Measurements from ENCODE around the gene NDUFAF2. TPM values are rescaled to one million over a fixed set of nuclear protein-coding genes. Genes with fewer than 3 reads are reported as not detected.
"Not testable (repeated sequence)": the region's sequence is repeated elsewhere in the genome, so short reads cannot be mapped to it uniquely, and the experiment has no call there.

NDUFAF2 gene
- total and polyA plus RNA-seq, 2 of the 8 experiments (the other 6 are each of a cell fraction or from before 2014, with no cell fraction given) = 10.7 to 46.5 TPM

DNA sequence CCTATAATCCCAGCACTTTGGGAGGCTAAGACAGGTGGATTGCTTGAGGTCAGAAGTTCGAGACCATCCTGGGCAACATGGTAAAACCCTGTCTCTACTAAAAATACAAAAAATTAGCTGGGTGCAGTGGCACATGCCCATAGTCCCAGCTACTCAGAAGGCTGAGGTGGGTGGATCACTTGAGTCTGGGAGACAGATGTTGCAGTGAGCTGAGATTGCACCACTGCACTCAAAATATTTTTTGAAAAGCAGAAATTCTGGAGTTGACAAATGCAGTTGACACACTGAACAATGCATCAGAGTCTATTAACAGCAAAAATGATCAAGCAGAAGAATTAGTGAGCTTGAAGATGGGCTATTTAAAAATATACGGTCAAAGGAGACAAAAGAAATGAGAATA, 35.5 kb downstream of the NDUFAF2 start (continued):
- TF ChIP-seq TBP (IDR thresholded peaks at IDR 0.05; ENCODE audit: low read depth, low read length) (no peak), RAD21 (IDR thresholded peaks at IDR 0.05 in 1 of 2, conservative IDR thresholded peaks at IDR 0.05 in 1 of 2; ENCODE audit: low read depth in 2 of 2, low read length in 2 of 2) (no peak), SIX5 (IDR thresholded peaks at IDR 0.05; ENCODE audit: low read depth, low read length) (no peak), CBX5 (IDR thresholded peaks at IDR 0.05; ENCODE audit: low read depth, low read length) (no peak), BACH1 (IDR thresholded peaks at IDR 0.05; ENCODE audit: low read length) (no peak), MAFK (IDR thresholded peaks at IDR 0.05; ENCODE audit: low read depth, low read length) (no peak), FOSL1 (IDR thresholded peaks at IDR 0.05; ENCODE audit: insufficient read depth, low read depth, low read length) (no peak), HDAC2 (IDR thresholded peaks at IDR 0.05; ENCODE audit: borderline replicate concordance in 1 of 2, low read depth in 2 of 2, low read length in 2 of 2) (no peak), HDAC6 (IDR thresholded peaks at IDR 0.05; ENCODE audit: low read depth, low read length) (no peak)

DNA sequence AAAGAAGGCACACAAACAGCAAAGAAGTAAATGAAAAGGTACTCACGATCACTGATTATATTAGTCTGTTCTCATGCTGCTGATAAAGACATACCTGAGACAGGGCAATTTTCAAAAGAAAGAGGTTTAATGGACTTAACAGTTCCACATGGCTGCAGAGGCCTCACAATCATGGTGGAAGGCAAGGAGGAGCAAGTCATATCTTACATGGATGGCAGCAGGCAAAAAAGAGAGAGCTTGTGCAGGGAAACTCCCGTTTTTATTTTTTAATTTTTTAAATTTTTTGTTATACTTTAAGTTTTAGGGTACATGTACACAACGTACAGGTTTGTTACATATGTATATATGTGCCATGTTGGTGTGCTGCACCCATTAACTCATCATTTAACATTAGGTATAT, 37.1 kb downstream of the NDUFAF2 start:
- H3K36me3 ChIP-seq (ENCODE audit: control insufficient read depth in 2 of 4, insufficient read depth in 4 of 4, low read length in 3 of 4); H3K4me2 ChIP-seq (ENCODE audit: insufficient read depth in 1 of 2, low read depth in 2 of 2, low read length in 2 of 2); DNase-seq (ENCODE audit: low read depth in 1 of 2, low spot score in 2 of 2); FAIRE-seq; H4K8ac ChIP-seq (ENCODE audit: extremely low read depth, insufficient read depth, low read length); H3K9ac ChIP-seq (replicated peaks in 1 of 4; ENCODE audit: extremely low read depth in 1 of 4, low read depth in 3 of 4, low read length in 3 of 4); H3K4me1 ChIP-seq (replicated peaks in 1 of 4; ENCODE audit: control insufficient read depth in 3 of 4, insufficient read depth in 4 of 4, low read length in 3 of 4); H2BK15ac ChIP-seq (ENCODE audit: low read length); H3K27ac ChIP-seq (ENCODE audit: low read depth, low read length); H4K5ac ChIP-seq (ENCODE audit: insufficient read length, low read depth, low read length); H2BK120ac ChIP-seq (replicated peaks; ENCODE audit: low read depth, low read length); POLR2A ChIA-PET (ENCODE audit: partially characterized antibody); H3K27me3 ChIP-seq (replicated peaks in 1 of 4; ENCODE audit: control insufficient read depth in 3 of 4, extremely low read depth in 1 of 4, insufficient read depth in 3 of 4, low read length in 3 of 4); H4K20me1 ChIP-seq (replicated peaks in 1 of 2; ENCODE audit: control insufficient read depth in 1 of 2, insufficient read depth in 2 of 2, low read length in 2 of 2); CTCF ChIA-PET (ENCODE audit: partially characterized antibody); H3K56ac ChIP-seq (replicated peaks; ENCODE audit: insufficient read length, low read depth, low read length); H4K91ac ChIP-seq (replicated peaks; ENCODE audit: insufficient read length, low read length); H3K18ac ChIP-seq (ENCODE audit: extremely low read depth, low read length); H2BK5ac ChIP-seq (ENCODE audit: low read depth, low read length); H3K14ac ChIP-seq (ENCODE audit: insufficient read length); H2AK5ac ChIP-seq (ENCODE audit: low read depth, low read length); H3K23me2 ChIP-seq (ENCODE audit: low read depth, low read length); H2AFZ ChIP-seq (ENCODE audit: low read length); H3K23ac ChIP-seq (ENCODE audit: insufficient read length); H3K79me2 ChIP-seq (ENCODE audit: control insufficient read depth in 1 of 2, insufficient read depth in 2 of 2, low read length in 2 of 2); H3K9me3 ChIP-seq (ENCODE audit: insufficient read depth in 2 of 2, low read depth in 1 of 2, low read length in 1 of 2); H2BK12ac ChIP-seq (ENCODE audit: low read depth, low read length); H3K4ac ChIP-seq (replicated peaks; ENCODE audit: insufficient read length, low read depth, low read length); H3K4me3 ChIP-seq (ENCODE audit: extremely low read depth in 1 of 4, insufficient read depth in 2 of 4, low read depth in 3 of 4, low read length in 4 of 4); H2BK20ac ChIP-seq (ENCODE audit: low read length); H3K79me1 ChIP-seq (ENCODE audit: low read depth, low read length): not testable (repeated sequence)
- WGBS, 2 experiments (ENCODE audit: extremely low coverage in 1 of 2, insufficient coverage in 1 of 2, insufficient read length in 1 of 2, insufficient replicate concordance in 2 of 2, low coverage in 1 of 2, low lambda C conversion rate in 2 of 2, missing lambda C conversion rate in 1 of 2) = 92% methylated on average over 3 of the region's 3 CpGs; no CpG with 5 or more reads in 1 of the 2 experiments
